DND-41 (cell line): Measurements from ENCODE around the gene PRIM2.

Source experiments
- ATAC-seq: fragments of 200-7000 bp; cut with Tn5 transposase; 3 replicates; pipeline ENCODE4 v1.9.1; 2021; ENCODE audit warnings: low read depth; ENCODE audit not compliant: insufficient read depth
- DNase-seq: peaks from one replicate; pipeline ENCODE4 v3.0.0-alpha.2; 2020
- H2AFZ ChIP-seq: 2 replicates; pipeline ENCODE4 v1.6.0; 2012; ENCODE audit warnings: low read depth, low read length
- H3K27ac ChIP-seq: 2 replicates; pipeline ENCODE4 v1.5.1; 2012; ENCODE audit warnings: low read length, inconsistent platforms
- H3K27me3 ChIP-seq: fragments of 200-600 bp; sonication (generic); 2 replicates; pipeline ENCODE4 v1.6.0; 2012; ENCODE audit warnings: low read length, mild to moderate bottlenecking, inconsistent platforms; ENCODE audit not compliant: insufficient read depth, poor library complexity
- H3K36me3 ChIP-seq: 2 replicates; pipeline ENCODE4 v1.5.1; 2012; ENCODE audit warnings: low read length, inconsistent platforms; ENCODE audit not compliant: insufficient read depth
- H3K4me1 ChIP-seq: 2 replicates; pipeline ENCODE4 v1.5.1; 2012; ENCODE audit warnings: mild to moderate bottlenecking, low read length; ENCODE audit not compliant: insufficient read depth
- H3K4me2 ChIP-seq: 2 replicates; pipeline ENCODE4 v1.6.0; 2012; ENCODE audit warnings: mild to moderate bottlenecking, moderate library complexity, low read length, inconsistent platforms; ENCODE audit not compliant: insufficient read depth
- H3K4me3 ChIP-seq, 2 experiments: fragments of 200-600 bp in 1 of 2; shearing (Covaris generic) in 1 of 2; 2 replicates each; pipeline ENCODE4 v1.5.1; 2012 to 2016; ENCODE audit warnings: inconsistent platforms in 2 of 2, low read length in 2 of 2, mild to moderate bottlenecking in 2 of 2, low read depth in 1 of 2, moderate library complexity in 1 of 2
- H3K79me2 ChIP-seq: 2 replicates; pipeline ENCODE4 v1.6.0; 2012; ENCODE audit warnings: low read length, inconsistent platforms; ENCODE audit not compliant: insufficient read depth
- H3K9ac ChIP-seq: 2 replicates; pipeline ENCODE4 v1.6.0; 2012; ENCODE audit warnings: low read depth, mild to moderate bottlenecking, inconsistent platforms, low read length, moderate library complexity
- H3K9me3 ChIP-seq: 2 replicates; pipeline ENCODE4 v1.5.1; 2012; ENCODE audit warnings: low read length, moderate library complexity, mild to moderate bottlenecking, inconsistent platforms; ENCODE audit not compliant: insufficient read depth, severe bottlenecking
- H4K20me1 ChIP-seq: 2 replicates; pipeline ENCODE4 v1.6.0; 2012; ENCODE audit warnings: low read length; ENCODE audit not compliant: insufficient read depth
- CTCF ChIP-seq: IDR thresholded peaks from 2 replicates; pipeline ENCODE4 v1.5.1; 2012; ENCODE audit warnings: borderline replicate concordance, low read length, moderate library complexity, mild to moderate bottlenecking; ENCODE audit not compliant: poor library complexity, severe bottlenecking; ENCODE audit errors: extremely low read depth
- EZH2 ChIP-seq: IDR thresholded peaks from 3 replicates; pipeline ENCODE4 v1.6.1; 2012; ENCODE audit warnings: borderline replicate concordance, low read depth, mild to moderate bottlenecking, moderate library complexity, low read length, inconsistent platforms; ENCODE audit not compliant: severe bottlenecking

PRIM2 gene

DNA sequence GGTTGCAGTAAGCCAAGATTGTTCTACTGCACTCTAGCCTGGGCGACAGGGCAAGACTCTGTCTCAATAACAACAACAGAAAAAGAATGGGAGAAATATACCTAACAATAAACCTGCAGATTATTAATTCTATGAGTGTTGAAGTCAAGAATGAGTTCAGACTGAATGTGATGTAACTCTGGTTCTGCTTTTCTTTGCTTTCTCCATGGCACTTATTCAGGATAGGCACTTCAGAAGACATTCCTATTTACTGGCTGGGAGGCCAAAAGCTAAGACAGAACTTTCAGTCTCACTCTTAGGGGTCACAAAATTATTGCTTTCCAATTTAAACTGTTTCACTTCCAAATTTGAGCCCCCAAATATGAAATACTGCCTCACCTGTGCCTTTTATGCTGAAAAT is 15.7 kb upstream of the PRIM2 start:
- Histone ChIP-seq H3K4me2 (no peak overlapping the region), H4K20me1 (no peaks in the 10 kb centered on the region), H3K27ac (no peak overlapping the region), H3K4me3 (no peak overlapping the region), H3K4me1 (no peaks in the 10 kb centered on the region), H2AFZ (no peak overlapping the region; the same call in 1 of the 2 replicates), H3K9me3 (no peaks in the 10 kb centered on the region), H3K79me2 (no peaks in the 10 kb centered on the region), H3K9ac (no peak overlapping the region), H3K36me3 (no peaks in the 10 kb centered on the region), H3K27me3 (no peaks in the 10 kb centered on the region)
- no peak for TF ChIP-seq CTCF
- no peak for TF ChIP-seq EZH2
- no peak for DNase-seq
- no peak for ATAC-seq

DNA sequence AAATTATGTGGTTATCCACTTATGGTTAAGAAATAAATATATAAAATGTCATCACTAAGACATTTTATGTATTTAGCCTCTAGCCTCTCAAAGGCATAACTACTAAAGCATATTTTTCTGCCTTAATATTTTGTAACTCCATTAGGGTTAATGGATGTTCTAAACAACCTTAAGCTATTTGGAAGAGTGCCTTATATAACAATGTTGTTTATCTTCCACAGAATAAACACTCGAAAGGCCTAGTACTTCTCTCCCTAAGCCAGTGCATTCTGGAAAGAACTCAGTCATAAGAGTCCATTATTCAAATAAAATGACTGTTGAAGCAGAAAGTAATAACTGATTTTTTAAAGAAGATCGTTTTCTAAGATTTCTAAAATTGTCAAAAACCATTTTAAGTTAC is 15.0 kb upstream of the PRIM2 start:
- H2AFZ ChIP-seq: no peak overlapping the region
- H3K4me2 ChIP-seq: no peak overlapping the region
- H3K4me3 ChIP-seq: no peak overlapping the region
- ATAC-seq (no peak), DNase-seq (no peak)
- no peaks in the 10 kb centered on the region for H3K36me3 ChIP-seq
- no peak overlapping the region for H3K9ac ChIP-seq
- H3K27ac ChIP-seq: no peak overlapping the region
- no peaks in the 10 kb centered on the region for H3K4me1 ChIP-seq
- TF ChIP-seq EZH2 (no peak), CTCF (no peak)
- H4K20me1 ChIP-seq: no peaks in the 10 kb centered on the region
- H3K9me3 ChIP-seq: no peaks in the 10 kb centered on the region
- H3K79me2 ChIP-seq: no peaks in the 10 kb centered on the region
- H3K27me3 ChIP-seq: no peaks in the 10 kb centered on the region

DNA sequence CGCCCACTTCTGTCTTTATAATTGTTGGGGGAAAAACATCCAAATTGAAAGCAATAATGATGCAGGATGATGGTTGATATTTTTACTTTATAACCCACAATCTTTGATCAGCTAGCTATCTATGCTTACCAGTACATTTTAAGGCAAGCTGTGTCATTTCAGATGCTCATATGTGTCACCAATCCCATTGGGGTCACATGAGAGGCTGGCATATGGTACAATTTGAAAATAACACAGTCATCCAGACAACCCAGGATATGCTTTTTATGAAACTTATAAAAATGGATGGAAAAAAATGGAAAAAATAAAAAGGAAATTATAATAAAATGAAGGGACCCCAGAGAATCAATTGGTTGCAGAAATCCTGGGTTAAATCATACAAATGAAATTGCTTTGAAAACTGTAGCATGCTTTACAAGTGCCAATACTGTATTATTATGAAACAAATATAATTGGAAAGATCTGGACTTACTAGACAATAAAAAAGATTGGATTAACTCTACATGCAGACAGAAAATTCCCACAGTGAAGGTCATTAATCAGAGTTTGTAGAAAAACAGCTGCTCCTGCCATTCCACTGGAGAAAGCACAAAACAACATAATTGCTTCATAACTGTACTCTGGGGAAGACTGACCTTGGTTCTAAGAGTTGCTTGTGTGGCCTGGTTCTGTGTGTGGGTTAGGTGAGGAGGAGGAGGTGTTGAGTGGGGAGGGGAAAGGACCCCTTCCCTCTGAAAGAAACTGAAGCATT is 13.3 kb upstream of the PRIM2 start:
- no peak overlapping the region for H2AFZ ChIP-seq
- no peaks in the 10 kb centered on the region for H3K27me3 ChIP-seq
- no peaks in the 10 kb centered on the region for H4K20me1 ChIP-seq
- H3K9ac ChIP-seq: no peak overlapping the region
- no peak overlapping the region for H3K4me3 ChIP-seq
- H3K9me3 ChIP-seq: no peaks in the 10 kb centered on the region
- no peak overlapping the region for H3K4me2 ChIP-seq
- TF ChIP-seq CTCF (no peak), EZH2 (no peak)
- no peaks in the 10 kb centered on the region for H3K79me2 ChIP-seq
- no peak for ATAC-seq
- DNase-seq: no peak
- H3K27ac ChIP-seq: no peak overlapping the region
- no peaks in the 10 kb centered on the region for H3K4me1 ChIP-seq
- H3K36me3 ChIP-seq: no peaks in the 10 kb centered on the region

- H3K27me3 ChIP-seq: no peaks in the 10 kb centered on the region
- no peak overlapping the region for H3K4me2 ChIP-seq
- no peak overlapping the region for H2AFZ ChIP-seq
- H3K4me3 ChIP-seq: no peak overlapping the region
- no peaks in the 10 kb centered on the region for H4K20me1 ChIP-seq
- TF ChIP-seq EZH2: no peak
- TF ChIP-seq CTCF: no peak
- ATAC-seq (no peak), DNase-seq (no peak)
- H3K36me3 ChIP-seq: no peaks in the 10 kb centered on the region
- no peaks in the 10 kb centered on the region for H3K79me2 ChIP-seq
- H3K4me1 ChIP-seq: no peaks in the 10 kb centered on the region
- no peak overlapping the region for H3K27ac ChIP-seq
- H3K9ac ChIP-seq: no peak overlapping the region
- no peaks in the 10 kb centered on the region for H3K9me3 ChIP-seq
Observed at GRCh38 chr6:57305107-57305506, 12.3 kb upstream of the PRIM2 start.
